Jurkat, Clone E6-1 (cell line): Measurements from ENCODE around the gene KCNS3. TPM values are rescaled to one million over a fixed set of nuclear protein-coding genes. Genes with fewer than 3 reads are reported as not detected.

Source experiments
- DNase-seq: peaks from one replicate; pipeline ENCODE4 v3.0.0-alpha.2; 2011; ENCODE audit warnings: low read depth, low spot score
- H3K4me3 ChIP-seq: 2 replicates; pipeline ENCODE4 v1.5.1; 2011; ENCODE audit warnings: mild to moderate bottlenecking, low read length, control low read depth, moderate library complexity
- polyA plus RNA-seq: library from polyadenylated mRNA; unstranded; fragments of >200 nt; gene quantifications from one replicate; pipeline ENCODE4 v1.2.1, GENCODE V29; 2012; ENCODE audit warnings: missing spikeins; ENCODE audit not compliant: insufficient read length, insufficient read depth

Gene KCNS3
- polyA plus RNA-seq, result 2.5 TPM

- no peak for DNase-seq
- peak within 1 kb of the TSS; percentile 24 for H3K4me3 ChIP-seq
Measured at GRCh38 chr2:17878281-17879136, at the start of gene KCNS3. Gene KCNS3, plus strand, starts transcription at chr2:17878667. Its CDS starts 52,342 bp downstream, at chr2:17931009.

- DNase-seq, result no peak
- H3K4me3 ChIP-seq, result no peak overlapping the region
Measured at GRCh38 chr2:17830053-17831034, 48.1 kb upstream of the KCNS3 start.

- H3K4me3 ChIP-seq, result no peak overlapping the region
- no peak for DNase-seq
Measured at GRCh38 chr2:17835516-17835915, 43.0 kb upstream of the KCNS3 start.

- no peak overlapping the region for H3K4me3 ChIP-seq
- DNase-seq, result no peak
Measured at GRCh38 chr2:17839959-17840358, 38.5 kb upstream of the KCNS3 start.

- H3K4me3 ChIP-seq, result no peak overlapping the region
- DNase-seq, result no peak
Measured at GRCh38 chr2:17843457-17843856, 35.0 kb upstream of the KCNS3 start.

GRCh38 chr2:17845806-17846205, 32.7 kb upstream of the KCNS3 start:
- no peak overlapping the region for H3K4me3 ChIP-seq
- DNase-seq, result no peak

- no peak overlapping the region for H3K4me3 ChIP-seq
- DNase-seq, result no peak
Measured at GRCh38 chr2:17846676-17847075, 31.8 kb upstream of the KCNS3 start.

GRCh38 chr2:17847236-17847635, 31.2 kb upstream of the KCNS3 start:
- no peak for DNase-seq
- H3K4me3 ChIP-seq, result no peak overlapping the region

GRCh38 chr2:17849275-17849674, 29.2 kb upstream of the KCNS3 start:
- H3K4me3 ChIP-seq, result no peak overlapping the region
- no peak for DNase-seq

GRCh38 chr2:17850151-17850550, 28.3 kb upstream of the KCNS3 start:
- no peak for DNase-seq
- H3K4me3 ChIP-seq, result no peak overlapping the region

GRCh38 chr2:17851731-17852585, 26.5 kb upstream of the KCNS3 start:
- H3K4me3 ChIP-seq, result no peak overlapping the region
- DNase-seq, result peak; percentile 30

- no peak for DNase-seq
- no peak overlapping the region for H3K4me3 ChIP-seq
Measured at GRCh38 chr2:17853799-17854198, 24.7 kb upstream of the KCNS3 start.

- H3K4me3 ChIP-seq, result no peak overlapping the region
- DNase-seq, result no peak
Measured at GRCh38 chr2:17857021-17857420, 21.4 kb upstream of the KCNS3 start.

GRCh38 chr2:17858064-17858463, 20.4 kb upstream of the KCNS3 start:
- no peak for DNase-seq
- H3K4me3 ChIP-seq, result no peak overlapping the region

- H3K4me3 ChIP-seq, result no peak overlapping the region
Measured at GRCh38 chr2:17863539-17863938, 14.9 kb upstream of the KCNS3 start.

GRCh38 chr2:17864676-17865075, 13.8 kb upstream of the KCNS3 start:
- DNase-seq, result no peak
- H3K4me3 ChIP-seq, result no peak overlapping the region

More at GRCh38 chr2:17863539-17863938, 14.9 kb upstream of the KCNS3 start:
- DNase-seq, result no peak

- no peak for DNase-seq
- H3K4me3 ChIP-seq, result no peak overlapping the region
Measured at GRCh38 chr2:17867133-17867532, 11.3 kb upstream of the KCNS3 start.

GRCh38 chr2:17869128-17869527, 9.3 kb upstream of the KCNS3 start:
- no peak overlapping the region for H3K4me3 ChIP-seq
- no peak for DNase-seq

- no peak overlapping the region for H3K4me3 ChIP-seq
- DNase-seq, result no peak
Measured at GRCh38 chr2:17871639-17872038, 6.8 kb upstream of the KCNS3 start.
